Skeletal muscle tissue (tissue), 4 donors: ENCODE measurements around the gene DNM1. TPM values are rescaled to one million over a fixed set of nuclear protein-coding genes. Genes with fewer than 3 reads are reported as not detected.

Experiments
- H3K27ac ChIP-seq: one replicate; pipeline ENCODE4 v1.7.0; 2013; ENCODE audit warnings: mild to moderate bottlenecking, low read depth, low read length, inconsistent platforms
- H3K27me3 ChIP-seq, 3 donors: one replicate each; pipeline ENCODE4 v1.7.0; 2013; ENCODE audit warnings: low read length in 3 of 3; ENCODE audit not compliant: control insufficient read depth in 3 of 3, insufficient read depth in 3 of 3
- H3K36me3 ChIP-seq, 3 donors: one replicate each; pipeline ENCODE4 v1.7.0; 2013; ENCODE audit warnings: low read length in 3 of 3; ENCODE audit not compliant: control insufficient read depth in 3 of 3, insufficient read depth in 3 of 3
- H3K4me1 ChIP-seq, 3 donors: one replicate each; pipeline ENCODE4 v1.7.0; 2013; ENCODE audit warnings: low read length in 3 of 3, mild to moderate bottlenecking in 3 of 3; ENCODE audit not compliant: control insufficient read depth in 3 of 3, insufficient read depth in 3 of 3
- H3K4me3 ChIP-seq, 3 donors: one replicate each; pipeline ENCODE4 v1.7.0; 2013; ENCODE audit warnings: low read length in 3 of 3
- H3K9ac ChIP-seq, 3 donors: one replicate each; pipeline ENCODE4 v1.7.0; 2013; ENCODE audit warnings: low read length in 3 of 3, mild to moderate bottlenecking in 3 of 3, moderate library complexity in 2 of 3, low read depth in 1 of 3
- H3K9me3 ChIP-seq, 3 donors: one replicate each; pipeline ENCODE4 v1.7.0; 2013; ENCODE audit warnings: low read length in 3 of 3; ENCODE audit not compliant: control insufficient read depth in 3 of 3
- total RNA-seq: library from RNA; depleted of rRNA; stranded (reverse); fragments of >200 nt; gene quantifications from one replicate; pipeline ENCODE4 v1.2.3, GENCODE V29; 2014
- donor health status: Osteomylitis.

Gene DNM1
- 20.4 TPM for total RNA-seq

DNA sequence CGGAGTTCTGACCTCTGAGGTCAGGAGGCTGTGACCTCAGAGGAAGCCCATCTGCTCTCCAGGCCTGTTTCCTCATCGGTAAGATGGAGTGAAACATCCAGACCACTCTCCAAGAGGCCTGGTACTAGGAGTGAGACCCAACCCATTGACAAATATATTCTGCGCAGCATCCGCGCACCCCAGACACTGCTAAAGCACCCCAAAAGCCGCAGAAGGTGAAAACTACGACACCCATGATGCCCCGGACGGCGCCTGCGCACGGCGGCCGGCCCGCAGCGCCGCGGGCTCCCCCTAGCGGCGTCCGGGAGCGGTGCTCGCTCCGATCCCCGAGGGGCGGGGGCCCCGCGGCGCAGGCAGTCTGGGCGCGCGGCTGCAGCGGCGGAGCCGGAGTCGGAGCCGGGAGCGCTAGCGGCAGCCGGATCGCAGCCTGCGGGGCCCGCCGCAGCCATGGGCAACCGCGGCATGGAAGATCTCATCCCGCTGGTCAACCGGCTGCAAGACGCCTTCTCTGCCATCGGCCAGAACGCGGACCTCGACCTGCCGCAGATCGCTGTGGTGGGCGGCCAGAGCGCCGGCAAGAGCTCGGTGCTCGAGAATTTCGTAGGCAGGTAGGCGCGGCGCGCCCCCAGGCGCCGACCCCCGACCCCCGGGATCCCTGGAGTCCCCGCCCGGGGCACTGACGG is at the start of gene DNM1:
TSS of gene DNM1 (plus strand) at position 356 of the 683 bp plus-strand sequence. CDS start at position 448, 92 bp downstream.
- Histone ChIP-seq H3K9ac (peak within 1 kb of the TSS in 2 of 3 donors; percentile 33 to 60), H3K27ac (no peak within 1 kb of the TSS), H3K4me1 (peaks cover 0 to 9% (median 8%) of the 10 kb centered on the region in 3 donors), H3K27me3 (peaks cover 12 to 17% (median 16%) of the 10 kb centered on the region in 3 donors), H3K36me3 (no peaks in the 10 kb centered on the region), H3K4me3 (peak within 1 kb of the TSS; percentile 59 to 71 (median 70)), H3K9me3 (no peaks in the 10 kb centered on the region)

DNA sequence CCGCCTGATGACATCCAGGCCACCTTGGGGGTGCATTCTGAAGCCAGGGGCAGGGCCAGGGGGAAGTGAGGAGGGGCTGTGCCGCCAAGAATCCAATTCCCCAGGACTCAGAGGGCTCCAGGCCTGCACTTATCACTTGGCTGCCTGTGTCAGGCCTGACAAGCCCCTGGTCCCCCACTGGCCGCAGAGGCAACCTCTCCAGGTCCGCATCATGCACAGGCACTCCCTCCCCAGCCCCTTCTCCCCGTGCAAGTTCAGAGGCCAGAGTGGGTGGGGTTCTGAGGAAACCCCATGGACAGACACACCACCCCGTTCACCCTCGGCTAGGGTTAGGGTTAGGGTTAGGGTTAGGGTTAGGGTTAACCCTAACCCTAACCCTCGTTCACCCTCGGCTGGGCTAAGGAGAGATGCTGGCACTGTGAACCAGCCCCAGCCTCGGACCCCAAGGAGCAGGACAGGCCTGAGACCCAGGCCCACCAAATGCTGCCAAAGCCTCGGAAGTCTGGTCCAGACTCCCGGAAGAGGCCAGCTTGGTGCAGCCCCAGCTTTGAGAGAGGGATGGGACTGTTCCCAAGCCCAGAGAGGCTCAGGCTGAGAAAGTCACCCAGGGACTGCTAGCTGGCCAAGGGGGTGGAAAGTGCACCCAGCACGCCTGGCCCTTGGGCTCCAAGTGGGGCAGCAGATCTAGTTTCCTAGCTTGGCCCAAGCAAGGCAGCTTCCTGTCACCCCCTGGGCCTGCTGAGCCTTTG is 49.1 kb upstream of the DNM1 start:
- H3K27ac ChIP-seq: no peak overlapping the region
- H3K9me3 ChIP-seq: no peaks in the 10 kb centered on the region
- H3K4me3 ChIP-seq: no peak overlapping the region
- H3K36me3 ChIP-seq: no peaks in the 10 kb centered on the region
- H3K27me3 ChIP-seq: no peaks in the 10 kb centered on the region
- H3K4me1 ChIP-seq: peaks cover 4 to 5% (median 5%) of the 10 kb centered on the region in 3 donors
- no peak overlapping the region for H3K9ac ChIP-seq

DNA sequence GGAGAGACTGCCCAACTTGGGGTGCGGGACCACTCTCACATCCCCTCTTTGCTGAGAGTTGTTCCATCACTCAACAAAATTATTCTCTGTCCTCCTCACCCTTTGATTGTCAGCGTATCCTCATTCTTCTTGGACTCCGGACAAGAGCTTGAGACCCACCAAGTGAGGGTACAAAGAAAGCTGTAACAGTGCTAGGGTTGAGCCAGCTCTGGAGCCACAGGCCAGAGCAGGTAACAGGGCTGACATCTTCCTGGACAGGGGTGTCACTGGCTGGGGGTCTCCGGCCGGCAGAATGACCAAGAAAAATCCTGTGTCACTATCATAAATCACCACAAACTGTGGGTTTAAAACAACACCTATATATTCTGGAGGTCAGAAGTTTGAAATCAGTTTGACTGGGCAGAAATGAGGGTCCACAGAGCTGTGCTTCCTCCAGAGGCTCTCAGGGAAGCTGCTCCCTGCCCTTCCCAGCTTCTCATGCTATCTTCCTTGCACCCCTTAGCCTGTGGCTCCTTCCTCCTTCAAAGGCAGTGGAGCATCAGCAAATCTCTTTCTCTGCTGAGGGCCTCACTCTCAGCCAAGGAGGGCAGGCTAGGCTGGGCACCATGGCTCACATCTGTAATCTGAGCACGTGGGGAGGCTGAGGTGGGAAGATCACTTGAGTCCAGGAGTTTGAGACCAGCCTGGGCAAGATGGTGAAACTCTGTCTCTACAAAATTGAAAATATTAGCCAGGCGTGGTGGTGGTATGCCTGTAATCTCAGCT is 47.3 kb upstream of the DNM1 start:
- Histone ChIP-seq H3K27ac (no peak overlapping the region), H3K4me3 (no peak overlapping the region), H3K27me3 (no peaks in the 10 kb centered on the region), H3K36me3 (no peaks in the 10 kb centered on the region), H3K4me1 (peaks cover 6 to 13% (median 13%) of the 10 kb centered on the region in 3 donors), H3K9me3 (no peaks in the 10 kb centered on the region), H3K9ac (no peak overlapping the region)

DNA sequence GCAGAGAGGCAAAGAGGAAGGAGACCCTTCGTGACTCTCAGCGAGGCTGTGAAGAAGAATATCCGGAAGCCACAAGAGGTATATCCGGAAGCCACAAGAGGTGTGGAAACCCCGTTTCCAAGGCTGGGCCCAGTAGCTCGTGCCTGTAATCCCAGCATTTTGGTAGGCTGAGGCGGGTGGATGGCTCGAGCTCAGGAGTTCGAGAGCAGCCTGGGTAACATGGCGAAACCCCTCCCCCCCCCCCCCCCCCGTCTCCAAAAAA is 43.7 kb upstream of the DNM1 start:
- H3K36me3 ChIP-seq: peaks cover 12 to 16% (median 14%) of the 10 kb centered on the region in 3 donors
- peak overlapping the region; percentile 75 to 83 (median 79) for H3K4me3 ChIP-seq
- H3K27me3 ChIP-seq: no peaks in the 10 kb centered on the region
- peak overlapping the region; percentile 19 for H3K27ac ChIP-seq
- peak overlapping the region; percentile 72 to 84 (median 80) for H3K9ac ChIP-seq
- no peaks in the 10 kb centered on the region for H3K9me3 ChIP-seq
- H3K4me1 ChIP-seq: peaks cover 11 to 23% (median 20%) of the 10 kb centered on the region in 3 donors

DNA sequence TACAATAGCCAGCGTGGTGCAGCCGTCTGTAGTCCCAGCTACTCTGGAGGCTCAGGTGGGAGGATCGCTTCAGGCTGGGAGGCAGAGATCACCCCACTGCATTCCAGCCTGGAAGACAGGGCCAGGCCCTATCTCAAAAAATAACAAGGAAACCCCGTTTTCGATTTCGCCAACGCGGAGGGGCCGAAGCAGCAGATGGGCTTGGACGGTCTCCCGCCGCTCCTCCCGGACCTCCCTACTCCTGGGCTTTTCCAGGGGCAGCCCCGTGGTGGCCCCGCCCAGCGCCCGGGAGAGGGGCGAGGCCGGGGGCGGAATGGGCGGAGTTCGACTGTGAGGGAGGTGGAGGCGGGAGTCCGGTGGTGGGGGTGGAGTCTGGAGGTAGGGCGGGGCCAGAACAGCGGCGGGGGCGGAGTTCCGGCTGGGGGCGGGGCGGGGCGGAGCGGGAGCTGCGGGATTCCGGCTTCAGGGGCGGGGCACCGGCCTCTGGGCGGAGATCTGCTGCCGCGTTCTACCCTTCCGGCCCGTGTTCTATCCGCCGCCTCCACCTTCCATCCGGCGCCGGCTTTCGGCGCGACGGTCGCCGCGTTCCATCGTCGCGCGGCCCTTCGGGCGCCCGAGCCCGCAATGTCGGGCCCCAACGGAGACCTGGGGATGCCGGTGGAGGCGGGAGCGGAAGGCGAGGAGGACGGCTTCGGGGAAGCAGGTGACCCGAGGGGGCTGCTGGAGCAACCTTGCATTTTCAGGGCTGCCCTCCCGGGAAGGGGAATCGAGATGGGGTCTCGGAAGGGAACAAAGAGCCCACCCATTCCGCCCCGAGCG is 43.2 kb upstream of the DNM1 start, which contains the start of gene BBLN:
TSS of gene BBLN (plus strand) at position 482 of the 819 bp plus-strand sequence. CDS start at position 625, 143 bp downstream.
- Histone ChIP-seq H3K36me3 (peaks cover 13 to 21% (median 19%) of the 10 kb centered on the region in 3 donors), H3K9ac (peak within 1 kb of the TSS; percentile 76 to 85 (median 84)), H3K4me1 (peaks cover 11 to 23% (median 20%) of the 10 kb centered on the region in 3 donors), H3K9me3 (no peaks in the 10 kb centered on the region), H3K4me3 (peak within 1 kb of the TSS; percentile 81 to 86 (median 83)), H3K27me3 (no peaks in the 10 kb centered on the region), H3K27ac (peak within 1 kb of the TSS; percentile 19)

DNA sequence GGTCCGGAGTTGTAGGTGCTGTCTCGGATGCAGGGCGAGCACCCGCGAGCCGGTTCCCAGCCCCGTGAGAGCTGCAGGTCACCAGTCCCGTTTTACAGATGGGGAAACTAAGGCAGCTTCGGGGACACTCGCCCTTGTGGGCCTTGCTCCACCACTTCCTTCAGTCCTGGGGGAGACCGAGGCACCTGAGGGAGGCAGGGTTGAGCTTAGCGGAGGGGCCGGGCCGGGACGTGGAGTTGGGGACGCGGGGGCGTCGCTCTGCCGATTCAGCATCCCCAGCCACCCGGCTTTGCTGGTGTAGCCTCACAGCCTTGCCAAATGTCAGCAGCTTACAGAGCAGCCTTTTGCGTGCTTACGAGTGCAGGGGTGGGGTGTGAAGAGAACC is 42.6 kb upstream of the DNM1 start:
- H3K4me3 ChIP-seq: peak overlapping the region; percentile 73 to 86 (median 81)
- peaks cover 13 to 21% (median 21%) of the 10 kb centered on the region in 3 donors for H3K36me3 ChIP-seq
- no peaks in the 10 kb centered on the region for H3K9me3 ChIP-seq
- peak overlapping the region; percentile 75 to 85 (median 76) for H3K9ac ChIP-seq
- no peaks in the 10 kb centered on the region for H3K27me3 ChIP-seq
- H3K27ac ChIP-seq: peak overlapping the region; percentile 12
- H3K4me1 ChIP-seq: peaks cover 11 to 23% (median 20%) of the 10 kb centered on the region in 3 donors

DNA sequence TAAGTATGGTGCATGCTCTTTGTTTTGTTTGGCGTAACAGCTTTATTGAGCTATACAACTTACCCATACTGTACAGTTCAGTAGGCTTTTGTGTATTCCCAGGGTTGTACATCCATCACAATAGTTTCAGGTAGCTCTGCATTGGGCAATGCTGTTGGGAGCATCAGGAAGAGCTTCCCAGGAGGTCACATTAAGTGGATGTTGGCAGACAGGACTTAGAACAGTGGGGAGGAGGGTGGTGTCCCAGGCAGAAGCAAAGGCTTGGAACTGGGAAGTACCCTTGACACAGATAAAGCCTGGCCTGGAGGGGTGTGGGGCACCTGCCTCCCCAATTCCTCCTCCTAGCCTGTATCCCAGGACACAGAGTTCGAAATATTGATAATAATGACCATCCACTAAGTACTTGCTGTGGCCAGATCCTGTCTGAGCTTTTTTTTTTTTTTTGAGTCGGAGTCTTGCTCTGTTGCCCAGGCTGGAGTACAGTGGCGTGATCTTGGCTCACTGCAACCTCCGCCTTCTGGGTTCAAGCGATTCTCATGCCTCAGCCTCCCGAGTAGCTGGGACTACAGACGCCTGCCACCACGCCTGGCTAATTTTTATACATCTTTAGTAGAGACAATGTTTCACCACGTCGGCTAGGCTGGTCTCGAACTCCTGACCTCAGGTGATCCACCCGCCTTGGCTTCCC is 41.8 kb upstream of the DNM1 start:
- Histone ChIP-seq H3K9ac (peak overlapping the region in 2 of 3 donors; percentile 75 to 85), H3K4me3 (peak overlapping the region in 2 of 3 donors; percentile 73 to 81)

DNA sequence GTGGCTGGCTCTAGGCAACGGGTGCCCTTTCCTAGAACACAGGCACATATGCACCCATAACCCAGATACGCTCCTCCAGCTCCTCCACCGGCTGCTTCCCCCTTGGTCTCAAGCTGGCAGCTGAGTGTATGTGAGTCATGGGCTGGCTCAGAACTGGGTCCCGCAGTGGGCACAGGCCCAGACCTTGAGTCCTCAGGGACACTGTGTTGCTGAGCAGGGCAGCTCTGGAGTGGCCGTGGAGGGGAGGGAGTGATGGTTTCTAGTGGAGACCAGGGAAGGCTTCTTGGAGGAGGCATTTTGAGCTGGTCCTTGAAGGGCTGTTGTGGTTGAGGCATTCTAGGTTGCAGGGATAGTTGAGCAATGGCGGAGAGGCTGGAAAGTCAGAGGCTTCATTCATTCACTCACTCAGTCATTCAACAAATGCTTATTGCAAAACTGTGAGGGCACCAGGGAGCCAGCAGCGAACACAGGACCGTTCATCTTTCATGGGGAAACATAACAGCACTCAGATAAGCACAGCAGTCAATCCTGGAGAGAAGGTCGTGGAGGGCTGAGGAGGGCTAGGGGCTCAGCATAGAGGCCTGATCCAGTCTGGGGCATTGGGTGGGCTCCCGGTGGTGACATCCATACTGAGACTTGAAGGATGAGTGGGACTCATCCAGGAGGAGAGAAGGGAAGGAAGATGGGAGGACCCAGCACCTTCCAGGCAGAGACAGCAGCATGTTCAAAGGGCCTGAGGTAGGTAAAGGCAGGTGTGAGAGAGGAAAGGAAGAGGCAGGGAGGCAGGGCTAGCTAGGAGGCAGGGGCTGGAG is 40.8 kb upstream of the DNM1 start:
- Histone ChIP-seq H3K9ac (peak overlapping the region in 1 of 3 donors; percentile 16), H3K36me3 (peaks cover 28 to 40% (median 34%) of the 10 kb centered on the region in 3 donors), H3K9me3 (no peaks in the 10 kb centered on the region), H3K4me1 (peaks cover 11 to 23% (median 20%) of the 10 kb centered on the region in 3 donors), H3K27ac (no peak overlapping the region), H3K27me3 (no peaks in the 10 kb centered on the region), H3K4me3 (no peak overlapping the region)

More for the DNA sequence above, 41.8 kb upstream of the DNM1 start:
- Histone ChIP-seq H3K4me1 (peaks cover 11 to 23% (median 20%) of the 10 kb centered on the region in 3 donors), H3K27me3 (no peaks in the 10 kb centered on the region), H3K9me3 (no peaks in the 10 kb centered on the region), H3K27ac (no peak overlapping the region), H3K36me3 (peaks cover 18 to 29% (median 24%) of the 10 kb centered on the region in 3 donors)
